ENCODE results near the gene SLC24A3.

DNA sequence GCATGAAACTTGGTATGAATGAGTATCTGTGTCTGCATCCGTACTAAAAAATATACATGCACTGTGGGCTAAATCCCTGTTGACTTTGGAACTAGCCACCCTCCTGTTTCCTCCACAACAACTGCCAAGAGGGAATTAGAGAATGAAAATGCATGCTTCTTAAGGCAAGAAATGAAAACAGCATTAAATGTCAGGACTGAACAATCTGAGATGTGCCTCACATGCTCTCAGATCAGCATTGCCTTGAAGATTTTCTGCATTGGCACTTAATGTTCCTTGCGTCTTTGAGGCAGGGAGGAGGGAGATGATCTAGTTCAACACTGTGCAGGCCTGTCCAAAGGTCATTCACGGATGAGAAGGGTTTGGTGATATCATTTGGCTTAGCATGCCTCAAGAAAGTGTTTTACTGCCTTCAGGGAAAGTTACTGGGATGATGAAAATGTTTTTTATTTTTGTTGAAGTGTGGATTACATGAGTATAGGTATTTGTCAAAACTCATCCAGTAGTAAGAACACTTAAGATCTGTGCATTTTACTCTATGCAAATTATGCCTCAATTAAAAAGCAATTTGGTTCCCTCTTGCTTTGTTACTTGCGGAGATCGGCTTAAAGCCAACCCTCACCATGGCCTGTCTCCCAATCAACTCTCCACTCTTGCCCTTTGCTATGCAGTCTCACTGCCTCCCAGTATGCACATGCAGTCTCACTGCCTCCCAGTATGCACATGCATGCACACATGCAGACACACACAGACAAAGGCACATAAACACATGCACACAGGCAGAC is 498.1 kb downstream of the SLC24A3 start:
- TF ChIP-seq CTCF (conservative IDR thresholded peaks at IDR 0.05; ENCODE audit: low read length) (no peak), EZH2phosphoT487 (IDR thresholded peaks at IDR 0.05; ENCODE audit: borderline replicate concordance) (no peak)
